SK-N-SH (cell line): ENCODE results near the gene MVP. TPM values are rescaled to one million over a fixed set of nuclear protein-coding genes. Genes with fewer than 3 reads are reported as not detected.

Source experiments
- CTCF ChIA-PET: fragments of 300-600, 350-600 bp; formaldehyde crosslinking; extraction: SDS; loops from one replicate; lab custom pipeline; 2021; lab: Yijun Ruan, JAX
- POLR2A ChIA-PET: fragments of 350-600 bp; sonication (Branson Sonifier 250); formaldehyde crosslinking; extraction: SDS; loops from one replicate; lab custom pipeline; 2020; ENCODE audit warnings: antibody characterized with exemption, inconsistent platforms; lab: Yijun Ruan, JAX
- DNase-seq: peaks from one replicate; pipeline ENCODE4 v3.0.0; 2012
- H2AFZ ChIP-seq: fragments of 200-600 bp; sonication (generic); 2 replicates; pipeline ENCODE4 v1.8.1; 2016; ENCODE audit warnings: antibody characterized with exemption, mild to moderate bottlenecking, low read depth
- H3F3A ChIP-seq: fragments of 200-600 bp; sonication (generic); replicated peaks from 2 replicates; pipeline ENCODE3; 2016; ENCODE audit warnings: antibody characterized with exemption, mild to moderate bottlenecking; ENCODE audit not compliant: insufficient read depth
- H3K27ac ChIP-seq, 2 experiments: fragments of 200-500 bp in 1 of 2; fragments of 200-600 bp in 1 of 2; sonication (Bioruptor generic) in 1 of 2; sonication (generic), shearing (Covaris generic) in 1 of 2; 2 replicates each; pipeline versions ENCODE4 v1.5.1 to v1.6.1; 2014 to 2016; ENCODE audit warnings: low read depth in 2 of 2, inconsistent platforms in 1 of 2, low read length in 1 of 2, mild to moderate bottlenecking in 1 of 2, mixed read lengths in 1 of 2
- H3K27me3 ChIP-seq: fragments of 200-600 bp; sonication (generic), shearing (Covaris generic); 2 replicates; pipeline ENCODE4 v1.6.1; 2016; ENCODE audit warnings: mixed run types; ENCODE audit not compliant: insufficient read depth
- H3K36me3 ChIP-seq, 2 experiments: fragments of 200-500 bp in 1 of 2; fragments of 200-600 bp in 1 of 2; sonication (Bioruptor generic) in 1 of 2; sonication (generic) in 1 of 2; replicated peaks in 1 of 2; 2 replicates each; pipeline versions ENCODE3 to v1.5.1; 2014 to 2016; ENCODE audit warnings: low read length in 1 of 2, mild to moderate bottlenecking in 1 of 2; ENCODE audit not compliant: insufficient read depth in 2 of 2, control insufficient read depth in 1 of 2
- H3K4me1 ChIP-seq, 2 experiments: fragments of 200-500 bp in 1 of 2; fragments of 200-600 bp in 1 of 2; sonication (Bioruptor generic) in 1 of 2; sonication (generic), shearing (Covaris generic) in 1 of 2; 2 replicates each; pipeline versions ENCODE4 v1.5.1 to v1.6.1; 2014 to 2016; ENCODE audit warnings: low read depth in 1 of 2, low read length in 1 of 2, mixed run types in 1 of 2; ENCODE audit not compliant: insufficient read depth in 2 of 2, control insufficient read depth in 1 of 2
- H3K4me2 ChIP-seq: fragments of 200-600 bp; sonication (generic), shearing (Covaris generic); 2 replicates; pipeline ENCODE4 v1.6.1; 2017; ENCODE audit warnings: mixed run types
- H3K4me3 ChIP-seq, 2 experiments: fragments of 200-500 bp in 1 of 2; fragments of 200-600 bp in 1 of 2; sonication (Bioruptor generic) in 1 of 2; sonication (generic), shearing (Covaris generic) in 1 of 2; 2 replicates each; pipeline versions ENCODE4 v1.5.1 to v1.8.1; 2014 to 2016; ENCODE audit warnings: low read depth in 2 of 2, inconsistent platforms in 1 of 2, low read length in 1 of 2, mild to moderate bottlenecking in 1 of 2, mixed read lengths in 1 of 2, moderate library complexity in 1 of 2
- H3K79me2 ChIP-seq: fragments of 200-600 bp; sonication (generic); 2 replicates; pipeline ENCODE4 v1.8.1; 2017; ENCODE audit warnings: mild to moderate bottlenecking; ENCODE audit not compliant: insufficient read depth
- H3K9ac ChIP-seq: fragments of 200-600 bp; sonication (generic); 2 replicates; pipeline ENCODE4 v1.6.1; 2017; ENCODE audit warnings: mixed run types
- H3K9me2 ChIP-seq: fragments of 200-600 bp; sonication (generic); 2 replicates; pipeline ENCODE4 v1.6.1; 2017; ENCODE audit warnings: mixed run types
- H3K9me3 ChIP-seq: fragments of 200-600 bp; sonication (generic); 2 replicates; pipeline ENCODE4 v1.6.1; 2017; ENCODE audit warnings: mixed run types, mild to moderate bottlenecking, moderate library complexity
- H4K20me1 ChIP-seq: fragments of 200-600 bp; sonication (generic); 2 replicates; pipeline ENCODE4 v1.6.1; 2017; ENCODE audit warnings: mild to moderate bottlenecking, mixed run types; ENCODE audit not compliant: insufficient read depth
- CHD2 ChIP-seq: fragments of 150-350 bp; IDR thresholded peaks from 2 replicates; pipeline ENCODE4 v1.6.1; 2018; ENCODE audit warnings: low read length; ENCODE audit not compliant: partially characterized antibody
- MAX ChIP-seq: IDR thresholded peaks from 2 replicates; pipeline ENCODE4 v1.4.0; 2012; ENCODE audit warnings: low read depth
- MXI1 ChIP-seq: IDR thresholded peaks from 2 replicates; pipeline ENCODE4 v1.6.1; 2012; ENCODE audit warnings: mild to moderate bottlenecking, low read depth, low read length, improper control_type of control experiment
- NFIC ChIP-seq: IDR thresholded peaks from 2 replicates; pipeline ENCODE4 v1.4.0; 2012; ENCODE audit warnings: borderline replicate concordance
- POLR2AphosphoS5 ChIP-seq: IDR thresholded peaks from 2 replicates; pipeline ENCODE4 v1.6.1; 2012; ENCODE audit warnings: low read depth, low read length
- SIN3A ChIP-seq: IDR thresholded peaks from 2 replicates; pipeline ENCODE4 v1.6.1; 2012; ENCODE audit warnings: low read depth, mild to moderate bottlenecking, low read length, moderate library complexity, borderline replicate concordance
- SMC3 ChIP-seq: IDR thresholded peaks from 2 replicates; pipeline ENCODE4 v1.6.1; 2012; ENCODE audit warnings: low read depth, low read length, improper control_type of control experiment
- TAF1 ChIP-seq: IDR thresholded peaks from 2 replicates; pipeline ENCODE4 v1.6.1; 2012; ENCODE audit warnings: low read depth, mild to moderate bottlenecking, low read length, moderate library complexity, borderline replicate concordance
- USF1 ChIP-seq: IDR thresholded peaks from 2 replicates; pipeline ENCODE4 v1.4.0; 2012; ENCODE audit warnings: low read depth, borderline replicate concordance
- WGBS: methylation state at CpG from one replicate; pipeline ENCODE4 v1.1.6; 2017; ENCODE audit warnings: low lambda C conversion rate; 5-methylcytosine and 5-hydroxymethylcytosine counted together
- polyA plus RNA-seq, 3 experiments: library from polyadenylated mRNA; depleted of rRNA; stranded (reverse); fragments of >200 nt; gene quantifications; 2 replicates each; pipeline ENCODE4 v1.2.3, GENCODE V29; 2012

Gene MVP
- polyA plus RNA-seq, 1 of the 3 experiments (the other 2 are of a cell fraction) = 222 TPM

- TF ChIP-seq USF1 (no peak), CHD2 (peak; percentile 4)
- H3K36me3 ChIP-seq = peaks cover 22 to 29% of the 10 kb centered on the region in 2 experiments
- peaks cover 49% of the 10 kb centered on the region for H3F3A ChIP-seq
- H3K79me2 ChIP-seq = peaks cover 36% of the 10 kb centered on the region
- peak within 1 kb of the TSS; percentile 89 to 93 for H3K27ac ChIP-seq
- peak within 1 kb of the TSS; percentile 76 to 88 for H3K4me3 ChIP-seq
- peaks cover 25 to 42% of the 10 kb centered on the region in 2 experiments for H3K4me1 ChIP-seq
- no peaks in the 10 kb centered on the region for H3K9me3 ChIP-seq
- H3K27me3 ChIP-seq = no peaks in the 10 kb centered on the region
- no peaks in the 10 kb centered on the region for H3K9me2 ChIP-seq
- no peak within 1 kb of the TSS for H2AFZ ChIP-seq
- POLR2A ChIA-PET = interaction anchor here (0.6 to 1.3 kb wide), 4 partner anchors 10 to 42 kb away, joined by 3 to 5 read pairs (median 4); partner anchors contain the start of gene PAGR1
- DNase-seq = peak; percentile 90
- CTCF ChIA-PET = interaction anchor here (1.3 to 2.5 kb wide), 3 partner anchors 10 to 49 kb away, joined by 3 to 10 read pairs (median 3); no protein-coding TSS in a partner anchor
- H3K4me2 ChIP-seq = peak within 1 kb of the TSS; percentile 97
- WGBS = 3% methylated on average over 21 of the region's 67 CpGs
- H4K20me1 ChIP-seq = peaks cover 15% of the 10 kb centered on the region
- H3K9ac ChIP-seq = peak within 1 kb of the TSS; percentile 95
Observed at GRCh38 chr16:29806099-29806579, 14.1 kb upstream of the MVP start, which contains the start of gene MAZ. Gene MAZ (plus strand): TSS chr16:29806529. CDS start chr16:29806702, 173 bp downstream.

- Histone ChIP-seq H3K27me3 (no peaks in the 10 kb centered on the region), H3K27ac (peak overlapping the region; percentile 71 to 89), H3K9me2 (no peaks in the 10 kb centered on the region), H2AFZ (no peak overlapping the region), H3K9me3 (no peaks in the 10 kb centered on the region), H3K4me2 (peak overlapping the region; percentile 97), H3K79me2 (peaks cover 36% of the 10 kb centered on the region), H3K4me1 (peaks cover 25 to 47% of the 10 kb centered on the region in 2 experiments), H4K20me1 (peaks cover 15% of the 10 kb centered on the region), H3K36me3 (peaks cover 22 to 23% of the 10 kb centered on the region in 2 experiments), H3F3A (peaks cover 56% of the 10 kb centered on the region), H3K9ac (peak overlapping the region; percentile 67), H3K4me3 (peak overlapping the region; percentile 70 to 76)
- ChIA-PET CTCF (interaction anchor here (0.8 to 2.6 kb wide), 17 partner anchors 10 to 226 kb away, joined by 3 to 24 read pairs (median 6); partner anchors contain the start of genes MVP, PAGR1, TAOK2 and TLCD3B), POLR2A (interaction anchor here (0.6 to 1.3 kb wide), 6 partner anchors 9 to 42 kb away, joined by 3 to 5 read pairs (median 3); partner anchors contain the start of gene PAGR1)
- peak; percentile 70 for DNase-seq
- WGBS = 0% methylated on average over 7 of the region's 99 CpGs
- TF ChIP-seq NFIC (no peak), SMC3 (no peak), POLR2AphosphoS5 (peak; percentile 46; the same call in 1 of the 2 replicates), TAF1 (peak; percentile 38; the same call in 1 of the 2 replicates), MAX (peak; percentile 55; the same call in 1 of the 2 replicates), MXI1 (no peak), SIN3A (peak; percentile 48; the same call in 1 of the 2 replicates)
Observed at GRCh38 chr16:29806641-29807425, 13.4 kb upstream of the MVP start.
